ENCODE results near the gene SPATA24. TPM values are rescaled to one million over a fixed set of nuclear protein-coding genes. Genes with fewer than 3 reads are reported as not detected.
"Not testable (repeated sequence)": the region's sequence is repeated elsewhere in the genome, so short reads cannot be mapped to it uniquely, and the experiment has no call there.

SPATA24 gene
- total RNA-seq, 3 donors from 2014 or later = 3.0 to 4.5 (median 3.4) TPM

DNA sequence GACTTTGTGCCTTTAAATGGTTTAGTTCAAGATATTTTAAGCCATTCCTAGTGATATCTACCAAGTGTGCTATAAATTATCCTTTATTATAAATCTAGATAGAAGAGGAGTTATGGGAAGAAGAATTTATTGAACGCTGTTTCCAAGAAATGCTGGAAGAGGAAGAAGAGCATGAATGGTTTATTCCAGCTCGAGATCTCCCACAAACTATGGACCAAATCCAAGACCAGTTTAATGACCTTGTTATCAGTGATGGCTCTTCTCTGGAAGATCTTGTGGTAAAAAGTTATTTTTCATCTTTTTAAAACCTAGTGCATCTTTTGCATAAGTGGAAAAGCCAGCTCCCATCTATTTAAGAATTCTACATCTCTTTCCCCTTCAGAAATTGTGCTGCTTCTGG lies 39.4 kb downstream of the SPATA24 start:
- ATAC-seq = no peak
- Histone ChIP-seq H3K4me3 (no peak overlapping the region), H3K4me1 (ENCODE audit: low read depth) (no peaks in the 10 kb centered on the region), H3K36me3 (ENCODE audit: low read depth) (no peaks in the 10 kb centered on the region), H3K9me3 (no peaks in the 10 kb centered on the region)
- TF ChIP-seq, protein P1, sequence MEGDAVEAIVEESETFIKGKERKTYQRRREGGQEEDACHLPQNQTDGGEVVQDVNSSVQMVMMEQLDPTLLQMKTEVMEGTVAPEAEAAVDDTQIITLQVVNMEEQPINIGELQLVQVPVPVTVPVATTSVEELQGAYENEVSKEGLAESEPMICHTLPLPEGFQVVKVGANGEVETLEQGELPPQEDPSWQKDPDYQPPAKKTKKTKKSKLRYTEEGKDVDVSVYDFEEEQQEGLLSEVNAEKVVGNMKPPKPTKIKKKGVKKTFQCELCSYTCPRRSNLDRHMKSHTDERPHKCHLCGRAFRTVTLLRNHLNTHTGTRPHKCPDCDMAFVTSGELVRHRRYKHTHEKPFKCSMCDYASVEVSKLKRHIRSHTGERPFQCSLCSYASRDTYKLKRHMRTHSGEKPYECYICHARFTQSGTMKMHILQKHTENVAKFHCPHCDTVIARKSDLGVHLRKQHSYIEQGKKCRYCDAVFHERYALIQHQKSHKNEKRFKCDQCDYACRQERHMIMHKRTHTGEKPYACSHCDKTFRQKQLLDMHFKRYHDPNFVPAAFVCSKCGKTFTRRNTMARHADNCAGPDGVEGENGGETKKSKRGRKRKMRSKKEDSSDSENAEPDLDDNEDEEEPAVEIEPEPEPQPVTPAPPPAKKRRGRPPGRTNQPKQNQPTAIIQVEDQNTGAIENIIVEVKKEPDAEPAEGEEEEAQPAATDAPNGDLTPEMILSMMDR (IDR thresholded peaks at IDR 0.05) = no peak
- intact Hi-C loops (cut with DNase I, micrococcal nuclease) = no loop called here
- DNase-seq = no peak

- no peak overlapping the region for H3K4me3 ChIP-seq
- ATAC-seq = peak; percentile 25
- no peaks in the 10 kb centered on the region for H3K9me3 ChIP-seq
- intact Hi-C loops (cut with DNase I, micrococcal nuclease) = no loop called here
- H3K36me3 ChIP-seq (ENCODE audit: low read depth) = no peaks in the 10 kb centered on the region
- no peak for DNase-seq
- TF ChIP-seq, protein P1 (IDR thresholded peaks at IDR 0.05) = no peak
- no peaks in the 10 kb centered on the region for H3K4me1 ChIP-seq (ENCODE audit: low read depth)
Measured at GRCh38 chr5:139363937-139364336, 40.0 kb downstream of the SPATA24 start.

DNA sequence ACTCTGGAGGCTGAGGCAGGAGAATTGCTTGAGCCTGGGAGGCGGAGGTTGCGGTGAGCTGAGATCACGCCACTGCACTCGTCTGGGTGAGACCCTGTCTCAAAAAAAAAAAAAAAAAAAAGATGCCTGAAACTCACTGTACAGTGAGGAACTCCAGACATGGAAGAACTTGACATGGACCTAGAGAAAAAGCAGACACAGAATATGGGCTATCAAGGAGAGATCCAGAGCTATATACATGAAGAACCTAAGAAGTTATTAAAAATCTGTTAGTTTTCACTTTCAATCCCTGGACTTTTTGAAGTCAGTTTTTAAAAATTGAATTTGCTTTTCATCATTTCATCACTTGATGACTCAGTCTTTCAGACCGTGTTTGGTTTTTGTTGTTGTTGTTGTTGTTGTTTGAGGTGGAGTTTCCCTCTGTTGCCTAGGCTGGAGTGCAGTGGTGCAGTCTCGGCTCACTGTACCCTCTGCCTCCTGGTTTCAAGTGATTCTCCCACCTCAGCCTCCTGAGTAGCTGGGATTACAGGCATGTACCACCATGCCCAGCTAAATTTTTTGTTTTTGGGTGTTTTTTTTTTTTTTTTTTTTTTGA lies 42.0 kb downstream of the SPATA24 start:
- Histone ChIP-seq H3K9me3 (no peaks in the 10 kb centered on the region), H3K4me1 (ENCODE audit: low read depth) (no peaks in the 10 kb centered on the region), H3K4me3 (no peak overlapping the region), H3K36me3 (ENCODE audit: low read depth) (no peaks in the 10 kb centered on the region)
- TF ChIP-seq, protein P1 (IDR thresholded peaks at IDR 0.05) = no peak
- no peak for ATAC-seq
- no peak for DNase-seq
- intact Hi-C loops (cut with DNase I, micrococcal nuclease) = no loop called here

DNA sequence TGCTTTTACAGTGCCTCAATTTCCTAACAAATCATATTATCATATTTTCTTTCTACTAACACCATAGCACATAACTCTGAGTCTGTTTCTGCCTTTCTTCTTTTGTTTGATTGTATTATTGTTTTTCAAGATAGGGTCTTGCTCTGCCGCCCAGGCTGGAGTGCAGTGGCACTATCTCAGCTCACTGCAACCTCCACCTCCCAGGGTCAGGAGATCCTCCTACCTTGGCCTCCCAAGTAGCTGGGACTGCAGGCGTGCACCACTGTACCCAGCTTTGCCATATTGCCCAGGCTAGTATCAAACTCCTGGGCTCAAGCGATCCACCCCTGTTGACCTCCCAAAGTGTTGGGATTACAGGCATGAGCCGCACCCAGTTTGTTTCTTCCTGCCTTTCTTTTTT lies 43.5 kb downstream of the SPATA24 start:
- Histone ChIP-seq H3K4me3 (no peak overlapping the region), H3K36me3 (ENCODE audit: low read depth) (no peaks in the 10 kb centered on the region), H3K9me3 (no peaks in the 10 kb centered on the region), H3K4me1 (ENCODE audit: low read depth) (no peaks in the 10 kb centered on the region)
- ATAC-seq (no peak), DNase-seq (no peak)
- TF ChIP-seq, protein P1 (IDR thresholded peaks at IDR 0.05) = no peak
- intact Hi-C loops (cut with DNase I, micrococcal nuclease) = no loop called here

DNA sequence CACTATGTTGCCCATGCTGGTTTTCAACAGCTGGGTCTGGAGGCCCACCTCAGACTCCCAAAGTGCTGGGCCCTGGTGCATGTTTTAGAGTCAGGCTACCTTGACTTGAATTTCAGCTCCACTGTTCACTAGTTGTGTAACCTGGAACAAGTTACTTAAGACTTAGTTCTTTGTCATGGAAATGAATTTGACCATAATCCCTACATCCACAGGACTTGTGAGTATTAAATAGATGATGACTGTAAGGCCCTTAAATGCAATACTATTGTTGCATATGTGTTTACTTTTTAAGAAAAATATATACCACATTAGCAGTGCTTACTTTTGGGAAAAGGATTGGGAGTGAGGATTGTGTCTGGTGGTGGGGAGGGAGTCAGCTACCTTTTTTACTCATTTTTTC lies 45.8 kb downstream of the SPATA24 start:
- no peak for ATAC-seq
- intact Hi-C loops (cut with DNase I, micrococcal nuclease) = no loop called here
- H3K36me3 ChIP-seq (ENCODE audit: low read depth) = no peaks in the 10 kb centered on the region
- no peak overlapping the region for H3K4me3 ChIP-seq
- no peak for DNase-seq
- H3K9me3 ChIP-seq = no peaks in the 10 kb centered on the region
- H3K4me1 ChIP-seq (ENCODE audit: low read depth) = no peaks in the 10 kb centered on the region
- TF ChIP-seq, protein P1 (IDR thresholded peaks at IDR 0.05) = no peak

DNA sequence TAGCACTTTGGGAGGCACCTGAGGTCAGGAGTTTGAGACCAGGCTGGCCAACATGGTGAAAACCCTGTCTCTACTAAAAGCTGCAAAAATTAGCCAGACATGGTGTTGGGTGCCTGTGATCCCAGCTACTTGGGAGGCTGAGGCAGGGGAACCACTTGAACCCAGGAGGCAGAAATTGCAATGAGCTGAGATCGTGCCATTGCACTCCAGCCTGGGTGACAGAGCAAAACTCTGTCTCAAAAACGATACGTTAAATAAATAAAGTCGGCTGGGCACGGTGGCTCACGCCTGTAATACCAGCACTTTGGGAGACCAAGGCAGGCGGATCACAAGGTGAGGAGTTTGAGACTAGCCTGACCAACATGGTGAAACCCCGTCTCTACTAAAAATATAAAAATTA lies 48.0 kb downstream of the SPATA24 start:
- DNase-seq; H3K4me3 ChIP-seq; H3K4me1 ChIP-seq (ENCODE audit: low read depth); H3K9me3 ChIP-seq; H3K36me3 ChIP-seq (ENCODE audit: low read depth); intact Hi-C loops (cut with DNase I, micrococcal nuclease); ATAC-seq: not testable (repeated sequence)

Measured in mucosa of descending colon (tissue), 3 donors.